Measurements from ENCODE around the gene GMEB2. TPM values are rescaled to one million over a fixed set of nuclear protein-coding genes. Genes with fewer than 3 reads are reported as not detected.
A peak's percentile ranks its signal among the peaks of the same experiment; 100 is the strongest.

Gene GMEB2
- total RNA-seq, 1 experiment from 2014 or later, result 14.3 TPM

- Histone ChIP-seq H3K23ac (ENCODE audit: insufficient read length, low read depth, low read length) (no peak overlapping the region), H2BK120ac (ENCODE audit: low read depth, low read length, poor library complexity, severe bottlenecking) (no peak overlapping the region), H3K18ac (ENCODE audit: insufficient read length, low read depth, low read length) (no peak overlapping the region), H2BK20ac (ENCODE audit: low read depth, low read length, poor library complexity, severe bottlenecking) (no peak overlapping the region), H3K56ac (ENCODE audit: insufficient read length, low read depth, low read length) (no peak overlapping the region), H4K20me1 (ENCODE audit: control insufficient read depth, insufficient read depth, insufficient read length) (no peaks in the 10 kb centered on the region), H4K8ac (replicated peaks; ENCODE audit: insufficient read length, low read depth, low read length) (no peak overlapping the region), H3K79me2 (ENCODE audit: insufficient read depth, low read length) (no peaks in the 10 kb centered on the region), H3K79me1 (ENCODE audit: insufficient read depth, low read depth, low read length, poor library complexity, severe bottlenecking) (no peaks in the 10 kb centered on the region), H3K27me3 (ENCODE audit: insufficient read depth, low read length) (no peaks in the 10 kb centered on the region), H3T11ph (ENCODE audit: low read length) (no peak overlapping the region), H3K9me3 (ENCODE audit: control insufficient read depth, low read depth, low read length) (peaks cover 13% of the 10 kb centered on the region), H3K14ac (ENCODE audit: insufficient read depth, low read length) (no peak overlapping the region), H3K9ac (ENCODE audit: extremely low read depth, insufficient read length, low read length) (no peak overlapping the region), H3K4me1 (ENCODE audit: insufficient read depth, low read length) (no peaks in the 10 kb centered on the region), H2AFZ (ENCODE audit: low read length) (no peak overlapping the region), H2BK15ac (ENCODE audit: low read depth, low read length) (no peak overlapping the region), H3K27ac (ENCODE audit: insufficient read length, low read depth, low read length) (no peak overlapping the region), H3K4ac (ENCODE audit: low read depth, low read length) (no peak overlapping the region), H2BK5ac (ENCODE audit: insufficient read length, low read length) (no peak overlapping the region), H2AK5ac (ENCODE audit: insufficient read length, low read length) (no peak overlapping the region), H4K5ac (ENCODE audit: insufficient read length, low read depth, low read length) (no peak overlapping the region), H2BK12ac (ENCODE audit: insufficient read length, low read depth, low read length) (no peak overlapping the region), H3K23me2 (ENCODE audit: insufficient read length, low read depth, low read length, poor library complexity, severe bottlenecking) (no peaks in the 10 kb centered on the region), H3K4me2 (ENCODE audit: insufficient read depth, insufficient read length, low read length) (no peak overlapping the region), H4K91ac (ENCODE audit: insufficient read length, low read depth, low read length) (no peak overlapping the region)
- Mint-ChIP-seq H3K4me3 (no peak overlapping the region), H3K36me3 (ENCODE audit: insufficient read depth in 1 of 3, low read depth in 3 of 3) (peaks cover 21 to 27% (median 23%) of the 10 kb centered on the region in 3 experiments), H3K27ac (peak overlapping the region in 2 of 3 experiments; percentile 57 to 74; a peak in 4 of 7 replicates), H3K27me3 (ENCODE audit: low read depth) (no peaks in the 10 kb centered on the region), H3K9me3 (peaks cover 13 to 14% of the 10 kb centered on the region in 2 experiments), H3K4me1 (no peaks in the 10 kb centered on the region)
- WGBS (ENCODE audit: extremely low coverage, insufficient read length, low lambda C conversion rate), result no CpG with 5 or more reads among the region's 17 CpGs
- no peak for TF ChIP-seq CTCF (conservative IDR thresholded peaks at IDR 0.05)
- no peak for DNase-seq
Observed at GRCh38 chr20:63610581-63611435, 16.1 kb downstream of the GMEB2 start.
